ENCODE measurements around the gene LRP1.

LRP1 gene

GRCh38 chr12:57094208-57095160 is 33.8 kb upstream of the LRP1 start:
- no peak for DNase-seq

- no peak for DNase-seq
These were observed 32.8 kb upstream of the LRP1 start for GRCh38 chr12:57095440-57095839.

GRCh38 chr12:57096099-57096572 is 32.1 kb upstream of the LRP1 start:
- peak; percentile 88 for DNase-seq

GRCh38 chr12:57096748-57097553 is 31.3 kb upstream of the LRP1 start:
- no peak for DNase-seq

- DNase-seq = no peak
These were observed 30.8 kb upstream of the LRP1 start for GRCh38 chr12:57097554-57097835.

GRCh38 chr12:57098546-57098945 is 29.7 kb upstream of the LRP1 start:
- DNase-seq = no peak

GRCh38 chr12:57099047-57099714 is 29.1 kb upstream of the LRP1 start:
- DNase-seq = no peak

- DNase-seq = no peak
These were observed 28.5 kb upstream of the LRP1 start for GRCh38 chr12:57099766-57100165.

GRCh38 chr12:57101892-57102695 is 26.2 kb upstream of the LRP1 start:
- DNase-seq = no peak

GRCh38 chr12:57103856-57104255 is 24.4 kb upstream of the LRP1 start:
- no peak for DNase-seq

- no peak for DNase-seq
These were observed 23.9 kb upstream of the LRP1 start for GRCh38 chr12:57104292-57104910.

- DNase-seq = no peak
These were observed 23.1 kb upstream of the LRP1 start for GRCh38 chr12:57105011-57105753.

GRCh38 chr12:57106021-57106708 is 22.1 kb upstream of the LRP1 start:
- no peak for DNase-seq

GRCh38 chr12:57107456-57108155 is 20.7 kb upstream of the LRP1 start:
- DNase-seq = no peak

- no peak for DNase-seq
These were observed 18.8 kb upstream of the LRP1 start for GRCh38 chr12:57109207-57110103.

- no peak for DNase-seq
These were observed 17.9 kb upstream of the LRP1 start for GRCh38 chr12:57110104-57111030.

GRCh38 chr12:57111031-57111734 is 17.1 kb upstream of the LRP1 start, which contains the start of gene STAT6:
Gene STAT6 (minus strand): TSS chr12:57111362. CDS start chr12:57108278, 3,084 bp downstream.
- no peak for DNase-seq

All from NCI-H2171 treated with DMSO at 0.1 percent for 48 hours (cell line).